Amniotic stem cell (primary cell): ENCODE data around the gene MYCL.
"Not testable (repeated sequence)": the region's sequence is repeated elsewhere in the genome, so short reads cannot be mapped to it uniquely, and the experiment has no call there.

Source experiments
- DNase-seq: peaks from one replicate; lab custom pipeline; 2025; lab: John Stamatoyannopoulos, UW

The MYCL gene

GRCh38 chr1:39919545-39919944, 17.8 kb upstream of the MYCL start:
- peak; percentile 59 for DNase-seq

DNA sequence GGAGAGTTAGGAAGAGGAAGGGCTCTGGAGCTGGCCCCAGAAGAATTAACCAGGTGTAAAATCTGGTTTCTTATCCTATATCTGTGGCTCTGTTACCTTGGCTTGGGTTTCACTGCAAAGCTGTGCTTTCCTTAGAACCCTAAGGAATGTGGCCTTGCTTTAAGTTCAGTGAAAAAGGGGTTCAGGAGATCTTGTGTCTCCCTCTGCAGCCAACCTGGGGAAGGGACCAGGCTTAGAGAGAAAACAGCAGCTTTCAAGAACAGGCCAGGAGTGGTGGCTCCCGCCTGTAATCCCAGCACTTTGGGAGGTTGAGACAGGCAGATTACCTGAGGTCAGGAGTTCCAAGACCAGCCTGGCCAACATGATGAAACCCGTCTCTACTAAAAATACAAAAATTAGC, 16.1 kb upstream of the MYCL start:
- no peak for DNase-seq

DNA sequence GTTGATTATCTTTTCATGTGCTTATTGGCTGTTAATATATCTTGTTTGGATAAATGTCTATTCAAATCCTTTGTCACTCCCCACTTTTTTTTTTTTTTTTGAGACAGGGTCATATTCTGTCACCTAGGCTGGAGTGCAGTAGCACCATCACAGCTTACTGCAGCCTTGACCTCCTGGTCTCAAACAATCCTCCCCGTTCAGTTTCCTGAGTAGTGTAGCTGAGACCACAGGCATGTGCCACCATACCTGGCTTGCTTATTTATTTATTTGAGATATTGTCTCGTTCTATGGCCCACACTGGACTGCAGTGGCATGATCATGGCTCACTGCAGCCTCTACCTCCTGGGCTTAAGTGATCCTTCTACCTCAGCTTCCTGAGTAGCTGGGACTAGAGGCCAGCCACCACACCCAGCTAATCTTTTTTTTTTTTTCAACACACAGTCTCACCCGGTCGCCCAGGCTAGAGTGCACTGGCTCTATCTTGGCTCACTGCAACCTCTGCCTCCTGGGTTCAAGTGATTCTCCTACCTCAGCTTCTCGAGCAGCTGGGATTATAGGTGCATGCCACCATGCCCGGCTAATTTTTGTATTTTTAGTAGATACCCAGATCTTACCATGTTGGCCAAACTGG, 13.9 kb upstream of the MYCL start:
- no peak for DNase-seq

DNA sequence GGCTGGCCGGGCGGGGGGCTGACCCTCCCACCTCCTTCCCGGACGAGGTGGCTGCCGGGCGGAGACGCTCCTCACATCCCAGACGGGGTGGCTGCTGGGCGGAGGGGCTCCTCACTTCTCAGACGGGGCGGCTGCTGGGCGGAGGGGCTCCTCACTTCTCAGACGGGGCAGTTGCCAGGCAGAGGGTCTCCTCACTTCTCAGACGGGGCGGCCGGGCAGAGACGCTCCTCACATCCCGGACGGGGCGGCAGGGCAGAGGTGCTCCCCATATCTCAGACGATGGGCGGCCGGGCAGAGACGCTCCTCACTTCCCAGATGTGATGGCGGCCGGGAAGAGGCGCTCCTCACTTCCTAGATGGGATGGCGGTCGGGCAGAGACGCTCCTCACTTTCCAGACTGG, 11.4 kb upstream of the MYCL start:
- DNase-seq: not testable (repeated sequence)

GRCh38 chr1:39910263-39910662, 8.5 kb upstream of the MYCL start:
- DNase-seq: no peak

DNA sequence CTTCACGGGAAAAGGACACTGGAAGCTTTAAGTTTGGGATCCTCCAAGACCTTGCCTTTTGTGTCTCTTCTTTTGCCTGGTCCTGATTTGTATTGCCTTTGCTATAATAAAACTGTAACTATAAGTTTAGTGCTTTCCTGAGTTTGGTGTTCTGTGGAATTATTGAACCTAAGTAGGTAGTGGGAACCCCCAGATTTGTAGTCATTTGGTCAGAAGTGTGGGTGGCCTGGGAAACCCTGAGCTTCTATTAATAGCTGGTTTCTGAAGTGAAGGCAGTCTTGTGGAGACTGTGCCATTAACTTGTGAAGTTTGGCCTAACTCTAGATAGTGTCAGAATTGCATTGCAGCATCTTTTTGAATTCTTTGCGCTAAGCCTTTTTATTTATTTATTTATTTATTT, 6.8 kb upstream of the MYCL start:
- no peak for DNase-seq

- no peak for DNase-seq
Observed at GRCh38 chr1:39907528-39908453, 6.1 kb upstream of the MYCL start.

- DNase-seq: no peak
Observed at GRCh38 chr1:39905172-39905571, 3.5 kb upstream of the MYCL start.

- no peak for DNase-seq
Observed at GRCh38 chr1:39902460-39902807, 717 bp upstream of the MYCL start.

DNA sequence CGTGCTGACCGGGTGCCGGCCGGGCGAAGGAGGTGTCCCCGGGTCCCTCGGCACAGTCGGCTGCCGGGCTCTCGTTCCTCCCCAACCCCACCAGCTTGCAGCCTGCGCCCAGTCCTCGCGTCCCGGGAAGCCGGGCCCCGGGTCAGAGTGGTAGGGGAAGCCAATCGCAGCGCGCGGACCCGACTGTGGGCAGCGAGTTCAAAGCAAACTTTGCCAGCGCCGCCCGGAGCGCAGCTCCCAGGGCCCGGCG, 328 bp downstream of the MYCL start:
- DNase-seq: no peak

GRCh38 chr1:39900662-39901463, 854 bp downstream of the MYCL start:
- no peak for DNase-seq

- DNase-seq: no peak
Observed at GRCh38 chr1:39899611-39900538, 1.8 kb downstream of the MYCL start.

GRCh38 chr1:39898648-39899603, 2.8 kb downstream of the MYCL start:
- no peak for DNase-seq

DNA sequence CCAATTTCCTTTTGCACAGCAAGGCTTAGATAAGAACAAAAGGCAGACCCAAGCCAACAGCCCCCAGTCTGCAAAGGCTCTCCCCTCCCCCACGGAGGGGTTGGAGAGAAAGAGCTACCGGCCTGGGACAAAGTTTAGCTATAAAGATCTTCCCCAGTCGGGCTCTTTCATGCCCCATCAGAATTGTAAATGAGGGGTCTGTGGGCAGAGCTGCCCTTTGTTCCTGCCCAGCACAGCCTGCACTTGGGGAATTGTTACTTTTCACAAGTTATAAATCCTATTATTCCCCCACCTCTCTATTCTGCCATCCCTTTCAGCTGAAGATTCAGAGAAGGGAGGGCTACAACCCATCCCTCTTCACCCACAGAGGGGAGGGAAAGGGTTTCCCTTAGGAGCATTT, 3.5 kb downstream of the MYCL start:
- no peak for DNase-seq

- no peak for DNase-seq
Observed at GRCh38 chr1:39896909-39897685, 4.6 kb downstream of the MYCL start.

DNA sequence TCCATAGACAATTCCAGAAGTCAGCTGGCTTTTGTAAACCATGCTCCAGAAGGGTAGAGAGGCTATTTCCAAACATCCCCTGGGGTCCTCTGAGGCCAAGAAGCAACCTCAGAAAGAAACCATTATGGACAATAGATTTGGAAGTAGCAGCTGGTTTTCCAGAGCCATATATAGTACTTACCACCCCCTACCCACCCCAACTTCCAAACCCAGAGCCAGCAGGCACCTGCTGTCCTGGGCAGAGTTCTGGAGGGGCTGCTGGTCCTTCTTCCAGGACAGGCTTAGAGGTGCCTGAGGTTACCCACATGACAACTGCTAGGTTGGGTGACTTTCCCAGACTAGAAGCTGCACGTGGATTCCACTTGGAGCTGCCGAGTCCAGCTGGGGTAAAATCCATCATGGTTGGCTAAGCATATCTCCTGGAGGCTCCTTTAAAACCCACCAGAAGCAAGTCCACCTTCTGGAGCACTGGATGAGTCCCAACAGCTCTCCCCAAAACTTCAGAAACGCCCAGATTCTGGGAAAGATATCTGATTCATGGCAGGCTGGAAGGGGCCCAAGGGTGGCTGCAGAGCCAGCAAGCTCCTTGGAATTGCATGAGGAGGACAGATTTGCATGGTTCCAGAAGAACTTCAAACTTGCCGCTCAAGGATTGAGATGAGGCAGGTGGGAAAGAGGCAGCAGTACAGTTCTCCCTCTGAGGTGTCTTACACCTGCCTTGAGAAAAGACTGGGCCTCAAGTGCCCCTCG, 5.8 kb downstream of the MYCL start:
- no peak for DNase-seq

DNA sequence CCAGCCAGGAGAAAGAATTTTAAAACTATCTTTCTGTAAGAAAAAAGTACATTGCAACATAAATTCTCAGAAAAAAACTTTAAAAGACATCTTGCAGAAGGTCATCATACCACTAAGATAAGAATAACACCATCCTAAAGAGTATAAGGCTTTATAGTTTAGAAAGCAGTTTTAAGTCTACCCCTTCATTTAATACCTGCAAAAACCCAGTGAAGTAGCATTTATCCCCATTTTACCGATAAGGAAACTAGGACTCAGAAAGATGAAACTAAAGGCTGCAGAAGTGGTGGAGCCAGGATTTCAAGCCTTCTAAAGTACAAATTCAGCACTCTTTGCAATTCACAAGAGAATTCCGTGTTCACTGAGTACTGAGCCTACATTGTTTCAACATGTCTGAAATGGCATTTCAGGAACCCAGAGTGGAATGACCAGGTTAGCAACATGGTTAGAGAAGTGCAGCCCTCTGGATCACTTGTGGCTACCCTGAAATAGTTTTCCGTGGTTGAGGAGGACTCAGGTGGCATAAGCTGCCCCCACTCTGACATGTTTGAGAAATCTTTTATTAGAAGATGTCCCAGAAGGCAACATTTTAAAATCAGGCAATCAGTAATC, 6.7 kb downstream of the MYCL start:
- DNase-seq: no peak

- no peak for DNase-seq
Observed at GRCh38 chr1:39892601-39893595, 8.8 kb downstream of the MYCL start.
